Bronchial epithelial cell (primary cell): ENCODE measurements around the gene FGR. TPM values are rescaled to one million over a fixed set of nuclear protein-coding genes. Genes with fewer than 3 reads are reported as not detected.
A peak's percentile ranks its signal among the peaks of the same experiment; 100 is the strongest.

Experiments used
- DNase-seq: peaks from one replicate; pipeline ENCODE4 v3.0.0-alpha.2; 2010; ENCODE audit warnings: low read depth
- FAIRE-seq: peaks from 2 replicates; lab custom pipeline; 2011; peaks lifted over from hg19 to GRCh38; lab: Jason Lieb, UNC
- H3K27me3 ChIP-seq: 2 replicates; pipeline ENCODE4 v1.5.1; 2011; ENCODE audit warnings: low read length; ENCODE audit not compliant: control insufficient read depth, insufficient read depth
- H3K36me3 ChIP-seq: 2 replicates; pipeline ENCODE4 v1.5.1; 2011; ENCODE audit warnings: low read length; ENCODE audit not compliant: control insufficient read depth, insufficient read depth
- H3K4me3 ChIP-seq: 2 replicates; pipeline ENCODE4 v1.5.1; 2011; ENCODE audit warnings: mild to moderate bottlenecking, low read depth, low read length, control low read depth
- total RNA-seq: library from RNA; depleted of rRNA; stranded (reverse); fragments of >200 nt; gene quantifications from 2 replicates; pipeline ENCODE4 v1.2.1, GENCODE V29; 2014
- TF ChIP-seq, protein P1 (sequence below): IDR thresholded peaks from 2 replicates; pipeline ENCODE4 v1.5.1; 2011; ENCODE audit warnings: mild to moderate bottlenecking, moderate library complexity, low read length, control low read depth, inconsistent platforms; ENCODE audit not compliant: insufficient read depth, severe bottlenecking

Gene FGR
- total RNA-seq, 1 donor from 2014 or later = 1.1 TPM

DNA sequence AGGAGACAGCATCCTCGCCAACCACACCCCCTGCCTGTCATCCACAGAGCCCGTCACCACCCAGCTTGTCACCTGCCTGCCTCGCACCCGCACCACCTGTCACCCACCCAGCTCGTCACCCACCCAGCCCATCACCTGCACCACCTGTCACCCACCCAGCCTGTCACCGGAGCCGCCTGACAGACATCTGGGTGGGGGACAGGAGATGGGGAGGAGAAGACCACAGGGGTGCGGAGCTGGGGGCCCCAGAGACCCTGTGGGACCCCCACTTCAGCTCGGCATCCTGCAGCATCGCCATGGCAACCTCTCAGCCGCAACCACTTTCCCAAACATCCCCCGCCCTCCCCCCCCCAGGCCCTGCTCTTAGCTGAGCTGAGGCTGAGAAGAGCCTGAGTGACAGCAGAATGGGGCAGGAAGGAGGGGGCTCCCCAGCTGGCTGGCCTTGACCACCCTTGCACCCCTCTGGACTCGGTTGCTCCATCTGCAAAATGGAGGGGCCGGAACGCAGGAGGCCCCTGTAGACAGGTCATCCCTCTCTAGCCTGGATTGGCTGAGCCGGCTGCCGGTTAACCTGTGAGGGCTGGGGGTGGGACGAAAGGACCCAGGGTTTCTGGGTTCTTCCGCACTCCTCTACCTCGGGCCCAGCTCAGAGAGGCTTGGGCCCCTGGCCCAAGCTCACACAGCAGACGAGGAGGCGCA, 42.6 kb downstream of the FGR start:
- Histone ChIP-seq H3K27me3 (no peaks in the 10 kb centered on the region), H3K4me3 (no peak overlapping the region), H3K36me3 (peaks cover 22% of the 10 kb centered on the region)
- TF ChIP-seq, protein P1, sequence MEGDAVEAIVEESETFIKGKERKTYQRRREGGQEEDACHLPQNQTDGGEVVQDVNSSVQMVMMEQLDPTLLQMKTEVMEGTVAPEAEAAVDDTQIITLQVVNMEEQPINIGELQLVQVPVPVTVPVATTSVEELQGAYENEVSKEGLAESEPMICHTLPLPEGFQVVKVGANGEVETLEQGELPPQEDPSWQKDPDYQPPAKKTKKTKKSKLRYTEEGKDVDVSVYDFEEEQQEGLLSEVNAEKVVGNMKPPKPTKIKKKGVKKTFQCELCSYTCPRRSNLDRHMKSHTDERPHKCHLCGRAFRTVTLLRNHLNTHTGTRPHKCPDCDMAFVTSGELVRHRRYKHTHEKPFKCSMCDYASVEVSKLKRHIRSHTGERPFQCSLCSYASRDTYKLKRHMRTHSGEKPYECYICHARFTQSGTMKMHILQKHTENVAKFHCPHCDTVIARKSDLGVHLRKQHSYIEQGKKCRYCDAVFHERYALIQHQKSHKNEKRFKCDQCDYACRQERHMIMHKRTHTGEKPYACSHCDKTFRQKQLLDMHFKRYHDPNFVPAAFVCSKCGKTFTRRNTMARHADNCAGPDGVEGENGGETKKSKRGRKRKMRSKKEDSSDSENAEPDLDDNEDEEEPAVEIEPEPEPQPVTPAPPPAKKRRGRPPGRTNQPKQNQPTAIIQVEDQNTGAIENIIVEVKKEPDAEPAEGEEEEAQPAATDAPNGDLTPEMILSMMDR = no peak
- DNase-seq = no peak
- no peak for FAIRE-seq

- TF ChIP-seq, protein P1 = no peak
- FAIRE-seq = peak; percentile 66
- Histone ChIP-seq H3K4me3 (no peak overlapping the region), H3K36me3 (peaks cover 24% of the 10 kb centered on the region), H3K27me3 (no peaks in the 10 kb centered on the region)
- DNase-seq = no peak
These were observed 43.4 kb downstream of the FGR start for GRCh38 chr1:27591622-27592021.

DNA sequence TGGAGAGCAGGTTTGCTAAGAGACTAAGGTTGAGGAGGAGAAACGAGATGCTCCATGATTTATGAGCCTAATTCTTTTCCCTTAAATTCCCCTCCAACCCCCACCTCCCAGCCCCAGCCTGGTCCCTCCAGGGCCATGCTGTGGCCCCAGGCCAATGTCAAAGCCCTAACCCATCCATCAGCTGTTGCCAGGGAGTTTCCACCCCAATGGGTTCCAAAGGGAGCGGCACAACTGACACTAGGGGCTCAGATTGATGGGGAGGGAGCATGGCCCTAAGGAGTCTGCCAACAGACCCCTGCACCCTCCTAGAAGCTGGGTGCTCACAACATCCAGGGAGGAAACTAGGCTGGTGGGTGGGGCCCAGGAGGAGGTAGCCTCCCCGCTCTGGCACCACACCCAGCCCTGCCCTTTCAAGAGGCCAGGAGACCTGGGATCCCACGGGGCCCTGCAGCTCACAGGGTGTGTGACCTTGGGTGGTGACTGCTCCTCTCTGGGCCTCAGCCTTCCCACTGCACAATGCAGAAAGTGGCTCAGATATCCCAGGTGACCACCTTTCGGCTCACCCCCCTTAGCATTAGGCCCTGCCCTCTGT, 44.0 kb downstream of the FGR start:
- DNase-seq (no peak), FAIRE-seq (no peak)
- TF ChIP-seq, protein P1 = no peak
- H3K36me3 ChIP-seq = peaks cover 24% of the 10 kb centered on the region
- no peak overlapping the region for H3K4me3 ChIP-seq
- H3K27me3 ChIP-seq = no peaks in the 10 kb centered on the region

DNA sequence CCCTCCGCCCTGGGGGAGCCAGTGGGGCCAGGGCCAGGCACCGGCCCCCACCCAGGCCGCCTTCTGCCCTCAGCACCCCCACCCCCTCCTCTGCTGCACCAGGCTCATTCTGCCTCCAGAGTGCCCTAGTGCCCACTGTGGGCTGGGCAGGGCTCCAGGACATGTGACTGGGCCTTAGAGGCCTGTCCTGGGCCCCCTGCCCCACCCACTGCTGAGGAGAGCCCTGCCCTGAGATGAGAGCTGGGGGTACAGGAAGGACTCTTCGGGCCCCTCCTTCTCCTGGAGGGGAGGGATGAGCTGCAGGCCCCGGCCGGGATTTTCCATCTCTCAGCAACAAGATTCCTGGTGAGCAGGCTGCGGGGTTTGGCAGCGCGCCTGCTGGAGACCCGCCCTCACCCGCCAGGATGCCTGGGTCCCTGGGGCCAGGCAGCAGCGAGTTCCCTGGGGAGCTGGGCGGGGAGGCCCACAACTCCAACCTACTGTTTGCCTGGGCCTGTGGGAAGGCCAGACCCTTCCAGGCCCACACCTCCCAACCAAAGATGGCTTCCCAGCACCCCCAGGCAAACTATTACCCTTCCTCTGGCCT, 45.1 kb downstream of the FGR start:
- TF ChIP-seq, protein P1 = no peak
- no peak overlapping the region for H3K4me3 ChIP-seq
- FAIRE-seq = no peak
- peaks cover 24% of the 10 kb centered on the region for H3K36me3 ChIP-seq
- no peak for DNase-seq
- H3K27me3 ChIP-seq = no peaks in the 10 kb centered on the region

DNA sequence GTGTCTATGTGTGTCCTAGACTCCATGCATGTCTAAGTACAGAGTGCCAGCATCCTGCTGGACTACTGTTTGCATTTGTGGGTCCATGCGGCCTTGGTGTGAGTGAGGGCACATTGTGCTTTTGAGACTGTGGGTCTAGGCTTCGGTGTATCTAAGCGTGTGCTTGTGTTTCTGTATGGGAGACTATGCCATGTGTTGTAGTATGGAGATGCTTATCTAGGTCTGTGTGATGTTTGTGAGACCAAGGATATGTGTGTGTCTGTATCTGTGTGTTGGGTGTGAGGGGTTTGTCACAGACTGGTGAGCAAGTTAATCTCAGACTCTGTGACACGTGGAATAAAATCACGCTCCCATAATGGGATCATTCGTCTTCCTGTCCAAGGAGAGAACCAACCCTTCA, 45.5 kb downstream of the FGR start:
- DNase-seq (no peak), FAIRE-seq (no peak)
- Histone ChIP-seq H3K4me3 (no peak overlapping the region), H3K36me3 (peaks cover 24% of the 10 kb centered on the region), H3K27me3 (no peaks in the 10 kb centered on the region)
- TF ChIP-seq, protein P1 = no peak
